Right renal pelvis (tissue), 4 donors: ENCODE data around the gene AKAP13. TPM values are rescaled to one million over a fixed set of nuclear protein-coding genes. Genes with fewer than 3 reads are reported as not detected.
A peak's percentile ranks its signal among the peaks of the same experiment; 100 is the strongest.
"Not testable (repeated sequence)": the region's sequence is repeated elsewhere in the genome, so short reads cannot be mapped to it uniquely, and the experiment has no call there.

Experiments used
- DNase-seq, 4 donors: peaks; one replicate each; pipeline ENCODE4 v3.0.0-alpha.2; 2013; ENCODE audit warnings: low read depth in 4 of 4, low spot score in 3 of 4, missing footprints in 1 of 4
- polyA plus RNA-seq, 4 donors: library from polyadenylated mRNA; unstranded; fragments of 120-200 nt; gene quantifications; one replicate each; pipeline ENCODE4 v1.2.1, GENCODE V29; 2013; ENCODE audit not compliant: insufficient read length in 4 of 4

AKAP13 gene, protein sequence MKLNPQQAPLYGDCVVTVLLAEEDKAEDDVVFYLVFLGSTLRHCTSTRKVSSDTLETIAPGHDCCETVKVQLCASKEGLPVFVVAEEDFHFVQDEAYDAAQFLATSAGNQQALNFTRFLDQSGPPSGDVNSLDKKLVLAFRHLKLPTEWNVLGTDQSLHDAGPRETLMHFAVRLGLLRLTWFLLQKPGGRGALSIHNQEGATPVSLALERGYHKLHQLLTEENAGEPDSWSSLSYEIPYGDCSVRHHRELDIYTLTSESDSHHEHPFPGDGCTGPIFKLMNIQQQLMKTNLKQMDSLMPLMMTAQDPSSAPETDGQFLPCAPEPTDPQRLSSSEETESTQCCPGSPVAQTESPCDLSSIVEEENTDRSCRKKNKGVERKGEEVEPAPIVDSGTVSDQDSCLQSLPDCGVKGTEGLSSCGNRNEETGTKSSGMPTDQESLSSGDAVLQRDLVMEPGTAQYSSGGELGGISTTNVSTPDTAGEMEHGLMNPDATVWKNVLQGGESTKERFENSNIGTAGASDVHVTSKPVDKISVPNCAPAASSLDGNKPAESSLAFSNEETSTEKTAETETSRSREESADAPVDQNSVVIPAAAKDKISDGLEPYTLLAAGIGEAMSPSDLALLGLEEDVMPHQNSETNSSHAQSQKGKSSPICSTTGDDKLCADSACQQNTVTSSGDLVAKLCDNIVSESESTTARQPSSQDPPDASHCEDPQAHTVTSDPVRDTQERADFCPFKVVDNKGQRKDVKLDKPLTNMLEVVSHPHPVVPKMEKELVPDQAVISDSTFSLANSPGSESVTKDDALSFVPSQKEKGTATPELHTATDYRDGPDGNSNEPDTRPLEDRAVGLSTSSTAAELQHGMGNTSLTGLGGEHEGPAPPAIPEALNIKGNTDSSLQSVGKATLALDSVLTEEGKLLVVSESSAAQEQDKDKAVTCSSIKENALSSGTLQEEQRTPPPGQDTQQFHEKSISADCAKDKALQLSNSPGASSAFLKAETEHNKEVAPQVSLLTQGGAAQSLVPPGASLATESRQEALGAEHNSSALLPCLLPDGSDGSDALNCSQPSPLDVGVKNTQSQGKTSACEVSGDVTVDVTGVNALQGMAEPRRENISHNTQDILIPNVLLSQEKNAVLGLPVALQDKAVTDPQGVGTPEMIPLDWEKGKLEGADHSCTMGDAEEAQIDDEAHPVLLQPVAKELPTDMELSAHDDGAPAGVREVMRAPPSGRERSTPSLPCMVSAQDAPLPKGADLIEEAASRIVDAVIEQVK (N-terminal part only)
- polyA plus RNA-seq = 10 to 100 TPM; 78.8 to 89.4 (median 83.8) TPM

DNA sequence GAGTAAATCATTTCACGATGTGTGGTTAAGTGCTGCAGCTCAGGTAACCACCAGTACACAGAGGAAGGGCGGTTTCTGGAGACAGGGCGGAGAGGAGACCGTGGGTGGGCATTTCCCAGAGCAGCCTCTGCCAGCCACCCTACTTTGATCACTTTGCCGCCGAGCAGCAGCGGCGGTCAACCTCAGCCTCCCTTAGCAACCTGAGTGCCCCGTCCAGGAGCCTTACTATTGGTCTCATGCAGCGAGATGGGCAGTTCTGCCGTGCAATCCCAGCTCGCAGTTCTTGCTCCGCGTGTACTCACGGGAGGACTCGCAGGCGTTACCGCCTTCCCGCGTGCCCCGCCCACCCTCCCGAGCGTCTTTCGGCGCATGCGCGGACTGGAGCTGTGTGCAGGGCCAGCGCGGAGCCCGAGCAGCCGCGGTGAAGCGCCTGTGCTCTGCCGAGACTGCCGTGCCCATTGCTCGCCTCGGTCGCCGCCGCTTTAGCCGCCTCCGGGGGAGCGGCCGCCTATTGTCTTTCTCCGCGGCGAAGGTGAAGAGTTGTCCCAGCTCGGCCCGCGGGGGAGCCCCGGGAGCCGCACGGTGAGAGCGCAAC is at the start of gene AKAP13:
TSS of gene AKAP13 (plus strand) at position 387 of the 595 bp plus-strand sequence. CDS start 105,118 bp downstream, outside the sequence.
- peak; percentile 87 to 98 (median 96) for DNase-seq

DNA sequence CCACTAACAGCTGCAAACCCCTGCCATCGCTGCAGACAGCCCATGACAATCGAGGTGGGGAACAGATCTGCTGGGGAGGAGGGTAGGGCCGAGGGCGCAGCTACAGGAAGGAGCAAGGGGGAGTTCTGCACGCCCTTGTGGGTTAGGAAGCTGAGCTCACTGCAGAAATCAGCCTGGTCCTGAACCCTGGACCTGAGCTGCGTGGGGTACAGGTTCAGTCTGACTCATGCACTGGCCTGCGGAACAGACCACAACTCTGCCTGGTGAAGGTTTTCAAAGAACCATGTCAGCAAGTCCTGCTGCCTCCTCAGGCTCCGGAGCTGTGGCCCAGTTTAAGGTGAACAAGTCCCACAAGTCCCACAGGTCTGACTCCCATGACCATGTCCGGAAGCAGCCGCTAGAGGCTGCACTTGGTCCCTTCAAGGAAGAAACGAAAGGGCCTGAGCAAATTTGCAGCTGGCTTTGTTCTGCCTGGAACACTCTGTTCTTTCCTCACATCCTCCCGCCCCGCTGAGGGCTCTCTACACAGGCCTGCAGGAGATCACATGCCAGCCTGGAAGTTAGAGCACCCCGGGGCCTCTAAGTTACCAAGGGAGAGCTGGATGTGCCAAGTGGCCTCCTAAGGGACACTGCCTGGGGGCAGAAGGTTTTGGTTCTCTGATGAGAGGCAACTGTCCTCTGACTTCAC is 49.4 kb upstream of the AKAP13 start:
- peak; percentile 62 to 80 (median 76) for DNase-seq

DNA sequence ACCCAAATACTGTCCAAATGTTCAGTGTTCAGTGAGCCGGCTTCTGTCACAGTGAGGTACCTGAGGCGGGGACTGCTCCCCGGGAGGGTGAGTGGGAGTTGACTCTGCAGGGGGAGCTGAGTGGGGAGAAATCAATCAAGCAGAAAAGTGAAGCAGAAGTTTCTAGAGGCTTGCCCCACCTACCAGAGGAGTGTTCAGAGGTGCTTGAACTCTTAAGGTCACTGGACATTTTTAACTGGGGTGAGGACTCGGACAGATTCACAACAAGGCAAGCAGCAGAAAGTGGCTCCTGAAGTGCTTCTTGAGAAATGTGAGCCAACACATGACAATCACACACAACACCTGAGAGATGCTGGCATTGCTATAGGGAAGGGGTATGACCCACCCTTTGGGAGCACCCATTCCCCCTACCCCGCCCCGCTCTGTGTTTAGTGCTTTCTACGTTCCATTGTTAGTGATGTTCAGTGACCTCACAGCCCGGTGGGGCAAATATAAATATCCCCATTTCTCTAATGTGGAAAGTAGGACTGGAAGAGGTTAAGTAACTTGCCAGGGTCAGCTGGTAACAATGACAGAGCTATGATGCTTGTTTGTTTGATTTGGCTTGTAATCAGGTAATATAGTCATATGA is 48.6 kb upstream of the AKAP13 start:
- no peak for DNase-seq

DNA sequence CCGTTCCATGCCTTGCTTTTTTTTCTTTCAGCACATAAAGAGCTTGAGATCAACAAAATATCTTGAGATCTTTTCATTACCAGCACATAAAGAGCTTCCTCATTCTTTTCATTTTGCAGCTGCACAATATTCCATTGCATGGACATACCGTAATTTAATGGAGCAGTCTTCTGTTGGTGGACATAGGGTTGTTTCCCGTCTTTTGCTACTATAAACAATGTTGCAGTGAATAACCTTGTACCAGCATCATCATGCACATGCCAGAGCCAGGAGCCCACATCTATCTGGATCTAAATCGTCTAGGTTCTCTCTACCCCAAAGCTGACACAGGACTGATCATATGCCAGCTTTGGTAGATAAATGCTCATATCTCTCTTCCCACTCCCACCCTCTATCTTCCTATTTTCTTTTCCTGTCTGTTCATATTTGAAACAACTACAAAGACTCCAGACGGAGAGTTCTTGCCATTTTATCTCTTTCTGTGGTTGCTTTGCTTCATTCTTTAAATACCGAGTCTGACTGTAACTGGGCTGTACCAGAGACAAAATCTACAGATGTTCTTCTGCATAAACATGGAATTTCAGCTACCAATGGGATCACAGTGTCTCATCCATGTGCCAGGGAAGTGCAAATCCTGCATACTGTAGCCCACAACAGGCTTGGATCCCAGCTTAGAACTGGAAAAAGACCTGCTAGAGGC is 47.1 kb upstream of the AKAP13 start:
- no peak for DNase-seq

DNA sequence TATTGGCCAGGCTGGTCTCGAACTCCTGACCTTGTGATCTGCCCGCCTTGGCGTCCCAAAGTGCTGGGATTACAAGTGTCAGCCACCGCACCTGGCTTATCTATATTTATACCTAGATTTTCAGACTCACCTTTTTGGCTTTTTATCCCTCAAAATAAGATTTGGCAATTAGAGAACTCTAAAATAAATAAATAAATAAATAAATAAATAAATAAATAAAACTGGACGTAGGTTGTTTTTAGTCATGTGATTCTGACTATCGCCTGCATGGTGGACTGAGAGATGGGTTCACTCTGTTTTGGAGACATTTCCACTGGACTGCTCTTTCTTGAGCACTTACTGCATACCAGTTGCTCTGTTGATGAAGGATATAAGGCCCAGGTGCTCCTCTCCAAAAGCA is 46.2 kb upstream of the AKAP13 start:
- DNase-seq = no peak

DNA sequence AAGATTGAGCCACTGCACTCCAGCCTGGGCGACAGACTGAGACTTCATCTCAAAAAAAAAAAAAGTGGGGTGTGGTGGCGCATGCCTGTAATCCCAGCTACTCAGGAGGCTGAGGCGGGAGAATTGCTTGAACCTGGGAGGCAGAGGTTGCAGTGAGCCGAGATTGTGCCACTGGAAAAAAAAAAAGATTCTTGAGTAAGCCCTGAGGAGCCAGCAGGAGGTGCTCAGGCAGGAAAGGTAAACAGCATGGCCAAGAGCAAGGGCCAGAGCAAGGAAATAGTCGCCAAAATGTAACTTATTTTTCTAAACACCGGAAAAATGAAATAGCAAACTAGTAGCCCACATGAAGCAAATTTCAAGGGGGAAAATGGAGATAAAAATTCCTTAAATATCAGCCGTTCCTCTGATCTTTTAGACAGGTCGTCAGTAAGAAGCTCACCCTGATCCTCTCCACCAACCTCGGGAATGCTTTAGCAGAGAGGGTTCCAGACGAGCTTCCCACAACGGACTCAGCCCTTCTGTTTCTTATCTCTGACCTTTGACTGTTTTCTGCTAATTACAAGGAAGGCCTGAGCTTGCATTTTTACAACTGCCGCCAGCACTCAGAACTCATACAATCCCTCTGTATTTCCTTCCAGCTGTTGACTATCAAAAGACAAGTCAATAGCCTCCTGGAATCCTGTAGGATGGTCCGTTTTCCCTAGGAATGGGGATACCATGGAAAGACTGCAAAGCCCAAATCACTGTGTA is 45.0 kb upstream of the AKAP13 start:
- DNase-seq = no peak

DNA sequence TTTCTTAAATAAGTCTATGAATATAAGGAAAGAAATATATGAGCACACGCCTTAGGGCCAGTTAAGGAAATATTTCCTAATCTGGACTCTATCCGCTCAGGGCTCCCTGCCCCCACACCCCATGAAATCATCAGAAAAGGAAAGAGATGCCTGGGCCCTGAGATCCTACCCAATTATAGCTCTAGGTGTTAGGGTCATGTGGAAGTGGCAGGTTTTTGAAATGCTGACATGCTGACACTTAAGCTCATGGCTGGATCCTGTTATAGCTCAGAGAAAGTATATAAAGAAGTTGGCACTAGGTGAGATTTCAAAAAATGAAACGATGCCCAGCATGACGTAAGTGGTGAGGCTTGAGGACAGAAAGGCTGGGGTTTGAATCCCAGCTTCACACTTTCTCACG is 43.5 kb upstream of the AKAP13 start:
- no peak for DNase-seq

DNA sequence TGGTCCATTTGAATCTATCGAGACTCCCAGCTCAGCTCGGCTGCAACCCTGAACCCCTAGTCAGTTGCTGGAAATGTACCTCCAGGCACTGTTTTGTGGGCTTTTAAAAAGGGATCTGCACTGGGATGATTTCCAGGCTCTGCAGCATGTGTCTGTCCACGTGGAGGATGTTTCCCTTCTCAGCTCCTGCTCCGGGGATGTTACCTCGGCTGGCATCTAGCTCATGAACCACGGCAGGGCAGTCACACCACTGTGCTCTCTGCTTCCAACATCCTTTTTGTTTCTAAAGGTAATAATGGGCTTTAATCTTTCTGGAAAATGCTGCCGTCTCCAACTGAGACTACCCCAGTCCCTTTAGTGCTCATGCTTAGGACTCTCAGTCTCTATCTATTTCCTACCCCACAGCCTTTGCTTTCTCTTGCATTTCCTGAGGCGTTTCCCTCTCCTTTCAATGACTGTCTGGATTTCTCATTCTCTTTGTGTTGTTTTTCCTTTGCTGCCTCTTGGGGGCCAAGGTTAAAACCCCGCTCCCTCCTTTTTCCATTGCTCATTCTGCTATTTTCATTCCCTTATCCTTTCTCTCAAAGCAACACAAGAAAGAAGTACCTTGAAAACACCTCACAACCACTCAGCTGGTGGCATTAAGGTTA is 42.9 kb upstream of the AKAP13 start:
- no peak for DNase-seq

DNA sequence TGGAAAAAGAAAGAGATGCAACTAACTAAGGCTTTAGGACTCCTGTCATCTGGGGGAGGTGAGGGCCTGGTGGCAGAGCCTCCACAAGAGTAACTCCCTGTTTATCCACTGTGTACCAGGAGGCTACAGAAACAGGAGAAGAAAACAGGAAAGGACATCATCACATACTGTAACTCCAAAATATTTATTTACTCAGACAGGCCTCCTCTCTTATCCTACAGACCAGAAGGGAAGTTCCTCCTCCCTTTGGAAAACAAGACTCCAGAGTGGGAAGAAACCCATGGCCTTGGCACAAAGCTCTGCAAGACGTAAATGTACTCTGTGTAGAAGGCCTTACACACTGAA is 40.1 kb upstream of the AKAP13 start:
- DNase-seq = no peak

DNA sequence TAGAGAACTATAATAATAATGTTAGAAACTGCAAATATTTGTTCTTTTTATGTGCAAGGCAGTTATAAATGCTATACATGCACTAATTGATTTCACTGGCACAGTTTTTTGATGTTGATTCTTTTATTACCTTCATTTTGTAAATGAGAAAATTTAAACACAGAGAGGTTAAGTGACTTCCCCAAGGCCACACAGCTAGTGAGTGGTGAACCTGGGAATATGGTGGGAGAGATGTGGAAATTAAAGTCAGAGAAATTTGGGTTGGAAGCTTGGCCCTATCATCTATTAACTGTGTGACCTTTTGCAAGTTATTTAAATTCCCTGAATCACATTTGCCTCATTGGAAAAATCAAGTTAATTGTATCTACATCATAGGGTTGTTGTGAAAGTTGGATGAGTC is 39.6 kb upstream of the AKAP13 start:
- no peak for DNase-seq

DNA sequence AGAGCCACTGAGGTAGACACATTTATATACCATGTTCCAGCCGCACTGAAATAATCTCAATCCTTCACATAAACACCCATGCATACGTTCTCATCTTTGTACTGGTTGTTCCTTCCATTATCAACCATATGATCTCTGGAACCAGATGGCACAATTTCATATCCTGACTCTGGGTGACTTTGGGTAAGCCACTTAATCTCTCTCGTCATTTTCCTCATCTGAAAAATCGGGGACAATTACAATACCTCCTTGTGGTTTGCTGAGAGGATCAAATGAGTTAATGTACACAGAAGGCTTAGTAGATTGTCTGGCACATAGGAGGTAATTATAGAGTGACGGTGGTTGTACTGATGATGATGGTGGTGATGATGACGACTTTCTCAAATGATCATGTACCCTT is 38.2 kb upstream of the AKAP13 start:
- not testable (repeated sequence) for DNase-seq

DNA sequence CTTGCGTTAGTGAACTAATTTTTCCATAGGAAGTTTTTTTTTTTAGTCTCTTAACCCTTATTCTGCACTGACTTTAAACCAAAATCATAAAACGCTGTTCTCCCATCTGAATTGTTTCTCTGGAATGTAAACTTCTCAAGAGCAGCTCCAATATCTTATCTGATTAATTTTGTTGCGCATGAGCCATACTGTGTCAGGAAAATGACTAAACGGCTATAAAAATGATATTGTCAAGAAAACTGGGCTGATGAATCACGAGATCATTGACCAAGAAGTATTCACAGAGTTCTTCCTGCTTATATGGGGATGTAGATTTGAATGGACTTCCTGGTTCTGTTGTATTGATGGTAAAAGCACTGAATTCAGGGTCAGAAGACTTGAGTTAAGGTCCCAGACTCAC is 37.0 kb upstream of the AKAP13 start:
- not testable (repeated sequence) for DNase-seq

DNA sequence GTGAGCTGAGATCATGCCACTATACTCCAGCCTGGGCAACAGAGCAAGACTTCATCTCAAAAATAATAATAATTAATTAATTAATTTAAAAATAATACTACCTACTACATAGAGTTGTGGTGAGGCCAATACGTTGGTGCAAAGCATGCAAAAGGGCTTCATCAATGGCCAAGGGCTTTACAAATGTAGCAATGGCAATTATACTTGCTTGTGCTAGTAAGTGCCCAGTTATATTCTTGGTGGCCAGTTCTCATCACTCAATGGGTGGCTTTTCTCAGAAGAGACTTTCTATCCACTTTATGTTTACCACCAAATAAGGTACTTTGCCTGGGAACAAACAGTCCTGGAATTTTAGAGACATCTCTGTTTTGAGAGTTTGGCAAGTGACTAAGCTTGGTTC is 36.2 kb upstream of the AKAP13 start:
- DNase-seq = not testable (repeated sequence)

DNA sequence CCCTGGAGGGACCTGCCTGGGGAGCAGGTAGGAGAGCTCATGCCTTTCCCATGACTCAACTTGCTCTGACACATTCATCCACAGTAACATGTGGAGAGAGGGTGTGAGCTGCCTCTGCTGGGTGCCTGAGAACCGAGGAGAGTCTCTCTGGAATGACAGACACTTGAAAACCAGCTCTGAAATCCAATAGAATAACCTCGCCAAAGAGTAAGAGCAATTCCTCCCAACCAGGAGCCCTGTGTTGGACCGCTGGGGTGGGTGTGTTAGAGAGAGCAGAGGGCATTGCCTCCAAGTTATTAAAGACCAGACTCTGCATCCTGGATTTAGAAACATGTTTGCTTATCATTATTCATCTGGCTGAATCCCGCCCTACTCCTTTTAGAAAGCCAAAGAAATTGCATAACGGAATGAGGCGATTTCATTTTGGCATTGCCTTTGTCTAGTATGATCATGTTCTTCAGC is 35.7 kb upstream of the AKAP13 start:
- not testable (repeated sequence) for DNase-seq

DNA sequence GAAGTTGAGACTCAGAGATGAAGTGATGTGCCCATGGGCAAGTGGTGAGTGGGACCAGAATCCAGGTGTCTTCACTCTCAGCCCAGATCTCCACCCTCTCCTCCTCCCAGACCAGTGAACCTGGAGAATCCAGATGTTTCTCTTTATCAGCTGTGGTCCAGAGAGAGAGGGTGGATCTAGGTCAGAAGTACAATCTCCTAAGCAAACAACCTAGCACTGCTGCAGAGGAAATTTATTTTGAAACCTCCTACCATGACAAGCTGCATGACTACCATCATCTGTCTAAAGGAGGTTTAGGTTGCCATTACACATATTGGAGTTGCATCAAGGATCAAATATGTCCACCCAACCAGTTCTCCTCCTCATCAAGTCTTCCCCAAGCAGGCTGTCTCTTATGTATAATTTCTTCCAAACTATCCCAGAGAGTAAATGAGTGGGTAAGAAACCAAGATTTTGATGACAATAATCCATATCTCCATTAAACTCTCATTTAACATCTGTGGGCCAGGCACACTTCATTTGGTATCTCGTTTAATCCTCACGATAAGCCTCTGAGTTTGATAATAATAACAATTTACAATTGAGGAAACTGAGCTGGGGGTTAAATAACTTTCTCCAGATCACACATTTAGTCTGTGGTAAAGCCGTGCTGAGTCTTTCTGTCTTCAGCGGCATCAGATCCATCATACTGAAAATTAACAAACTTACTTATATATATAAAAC is 35.0 kb upstream of the AKAP13 start:
- not testable (repeated sequence) for DNase-seq

DNA sequence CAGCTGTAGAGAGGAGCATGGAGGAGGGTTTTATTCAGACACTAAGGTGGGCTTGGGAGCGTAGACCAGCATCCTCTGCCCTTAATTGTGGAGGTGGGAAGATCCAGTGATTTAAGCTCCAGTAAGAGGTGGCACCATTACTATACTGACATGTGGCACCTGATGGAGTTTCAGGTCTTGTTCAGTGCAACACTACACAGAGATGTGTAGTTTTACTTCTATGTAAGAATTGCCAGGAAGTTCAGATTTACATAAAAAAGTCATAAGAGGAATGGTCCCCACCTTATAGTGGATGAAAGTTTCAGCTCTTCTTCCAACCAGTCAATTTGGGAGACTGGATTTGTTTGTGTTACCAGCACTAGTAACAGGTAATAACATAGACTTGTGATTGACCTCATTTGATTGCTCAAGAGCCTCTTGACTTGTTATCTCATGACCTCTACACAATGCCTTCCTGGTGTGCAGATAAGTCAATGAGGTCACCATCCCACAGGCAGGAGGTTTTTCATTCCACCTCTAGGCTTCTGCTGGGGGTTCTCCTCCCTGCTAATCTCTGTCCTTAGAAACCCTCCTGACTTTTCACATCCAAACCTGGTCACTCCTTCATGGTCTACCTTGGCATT is 33.8 kb upstream of the AKAP13 start:
- DNase-seq = not testable (repeated sequence)
